ENCODE data around the gene DNM1.

The DNM1 gene

DNA sequence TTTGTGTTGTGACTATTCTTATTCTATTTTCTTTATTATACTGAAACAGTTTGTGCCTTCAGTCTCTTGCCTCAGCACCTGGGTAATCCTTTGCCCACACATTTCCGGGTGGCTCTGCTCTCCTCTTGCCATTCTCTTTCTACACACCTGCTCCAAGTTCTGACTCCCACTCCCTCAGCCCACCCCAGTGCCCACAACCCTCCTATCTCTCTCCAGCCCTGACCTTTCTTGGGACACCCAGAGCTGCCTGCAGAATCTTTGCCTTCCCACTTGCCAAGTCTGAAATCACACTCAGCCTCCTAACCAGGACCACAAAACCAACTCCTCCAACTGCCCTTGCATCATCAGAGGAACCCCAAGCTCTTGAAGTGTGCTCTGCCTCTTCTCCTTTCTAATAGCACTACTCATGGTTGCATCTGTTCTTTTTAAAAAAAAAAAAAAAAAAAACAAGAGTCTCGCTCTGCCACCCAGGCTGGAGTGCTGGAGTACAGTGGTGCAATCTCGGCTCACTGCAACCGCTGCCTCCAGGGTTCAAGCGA lies 77.0 kb downstream of the DNM1 start:
- TF ChIP-seq, protein P1, sequence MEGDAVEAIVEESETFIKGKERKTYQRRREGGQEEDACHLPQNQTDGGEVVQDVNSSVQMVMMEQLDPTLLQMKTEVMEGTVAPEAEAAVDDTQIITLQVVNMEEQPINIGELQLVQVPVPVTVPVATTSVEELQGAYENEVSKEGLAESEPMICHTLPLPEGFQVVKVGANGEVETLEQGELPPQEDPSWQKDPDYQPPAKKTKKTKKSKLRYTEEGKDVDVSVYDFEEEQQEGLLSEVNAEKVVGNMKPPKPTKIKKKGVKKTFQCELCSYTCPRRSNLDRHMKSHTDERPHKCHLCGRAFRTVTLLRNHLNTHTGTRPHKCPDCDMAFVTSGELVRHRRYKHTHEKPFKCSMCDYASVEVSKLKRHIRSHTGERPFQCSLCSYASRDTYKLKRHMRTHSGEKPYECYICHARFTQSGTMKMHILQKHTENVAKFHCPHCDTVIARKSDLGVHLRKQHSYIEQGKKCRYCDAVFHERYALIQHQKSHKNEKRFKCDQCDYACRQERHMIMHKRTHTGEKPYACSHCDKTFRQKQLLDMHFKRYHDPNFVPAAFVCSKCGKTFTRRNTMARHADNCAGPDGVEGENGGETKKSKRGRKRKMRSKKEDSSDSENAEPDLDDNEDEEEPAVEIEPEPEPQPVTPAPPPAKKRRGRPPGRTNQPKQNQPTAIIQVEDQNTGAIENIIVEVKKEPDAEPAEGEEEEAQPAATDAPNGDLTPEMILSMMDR (IDR thresholded peaks at IDR 0.05; ENCODE audit: control insufficient read depth, insufficient read depth, low read depth, low read length, missing control alignments), result no peak
- no peak for DNase-seq (ENCODE audit: low read depth)

DNA sequence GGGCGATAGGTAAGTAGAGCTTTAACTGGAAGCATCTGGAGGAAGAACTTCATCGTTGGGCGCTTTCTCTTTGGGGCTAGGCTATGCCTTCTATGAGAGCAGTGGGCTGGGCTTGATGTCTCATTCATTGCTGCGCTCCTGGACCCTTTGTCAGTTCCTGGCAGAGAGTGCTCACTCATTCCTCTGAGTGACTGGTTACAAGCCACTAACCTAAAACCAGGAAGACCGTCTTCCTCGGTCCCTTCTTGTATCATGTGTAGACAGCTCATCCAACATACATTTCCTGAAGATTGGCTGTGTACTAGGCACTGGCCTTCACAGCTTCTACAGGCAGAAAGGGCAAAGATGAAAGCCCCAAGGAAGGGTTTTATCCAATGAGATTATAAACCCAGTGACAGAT lies 79.3 kb downstream of the DNM1 start:
- H3K4me3 ChIP-seq (ENCODE audit: control insufficient read depth, low read depth, low read length), result no peak overlapping the region
- TF ChIP-seq, protein P1 (IDR thresholded peaks at IDR 0.05; ENCODE audit: control insufficient read depth, insufficient read depth, low read depth, low read length, missing control alignments), result no peak
- no peak for DNase-seq (ENCODE audit: low read depth)

More for the DNA sequence above, 77.0 kb downstream of the DNM1 start:
- no peak overlapping the region for H3K4me3 ChIP-seq (ENCODE audit: control insufficient read depth, low read depth, low read length)

DNA sequence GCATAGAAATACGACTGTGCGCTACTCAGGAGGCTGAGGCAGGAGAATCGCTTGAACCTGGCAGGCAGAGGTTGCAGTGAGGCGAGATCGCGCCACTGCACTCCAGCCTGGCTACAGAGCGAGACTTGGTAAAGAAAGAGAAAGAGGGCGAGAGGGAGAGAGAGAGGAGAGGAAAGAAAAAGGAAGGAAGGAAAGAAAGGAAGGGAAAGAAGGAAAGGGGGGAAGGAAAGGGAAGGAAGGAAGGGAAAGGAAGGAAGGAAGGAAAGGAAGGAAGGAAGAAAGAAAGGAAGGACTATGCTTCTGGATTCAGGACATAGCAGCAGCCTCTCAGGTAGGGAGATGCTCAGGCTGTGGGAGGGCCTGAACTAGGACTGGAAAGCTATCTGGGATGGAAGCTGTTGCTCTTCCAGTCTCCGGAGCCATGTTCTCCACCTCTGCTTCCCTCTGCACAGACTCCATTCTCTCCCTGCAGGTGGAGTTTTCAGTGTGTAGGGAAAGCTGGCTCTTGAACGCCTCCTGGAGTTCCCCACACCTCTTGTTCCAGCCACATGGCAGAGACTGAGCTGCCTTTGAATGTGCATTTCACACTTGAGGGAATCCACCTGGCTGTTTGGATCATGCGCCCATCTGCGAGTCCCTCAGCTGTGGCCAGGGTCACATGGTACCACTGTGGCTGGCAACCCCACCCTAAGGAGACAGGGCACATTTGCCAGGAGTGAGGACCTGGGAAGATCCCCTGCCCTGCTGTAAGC lies 82.0 kb downstream of the DNM1 start:
- no peak overlapping the region for H3K4me3 ChIP-seq (ENCODE audit: control insufficient read depth, low read depth, low read length)
- TF ChIP-seq, protein P1 (IDR thresholded peaks at IDR 0.05; ENCODE audit: control insufficient read depth, insufficient read depth, low read depth, low read length, missing control alignments), result no peak
- DNase-seq (ENCODE audit: low read depth), result no peak

DNA sequence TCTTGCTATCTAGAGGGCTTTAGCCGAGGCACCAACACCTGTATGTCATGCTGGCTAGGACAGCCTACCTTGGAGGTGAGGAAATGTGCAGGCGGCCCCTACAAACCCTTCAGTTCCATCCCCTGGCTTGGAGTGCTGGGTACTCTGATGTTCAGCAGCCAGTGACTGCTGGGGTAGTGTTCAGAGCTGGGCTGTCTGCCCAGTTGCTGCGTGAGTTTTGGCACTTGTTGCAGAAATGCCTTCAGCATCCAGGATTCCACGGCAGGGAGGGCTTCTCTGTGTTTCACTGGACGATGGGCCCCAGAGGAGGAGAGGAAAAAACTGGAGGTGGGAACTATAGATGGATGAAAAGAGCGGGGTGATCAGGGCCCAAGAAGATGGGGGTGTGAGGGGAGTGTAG lies 83.3 kb downstream of the DNM1 start:
- H3K4me3 ChIP-seq (ENCODE audit: control insufficient read depth, low read depth, low read length), result no peak overlapping the region
- TF ChIP-seq, protein P1 (IDR thresholded peaks at IDR 0.05; ENCODE audit: control insufficient read depth, insufficient read depth, low read depth, low read length, missing control alignments), result no peak

DNA sequence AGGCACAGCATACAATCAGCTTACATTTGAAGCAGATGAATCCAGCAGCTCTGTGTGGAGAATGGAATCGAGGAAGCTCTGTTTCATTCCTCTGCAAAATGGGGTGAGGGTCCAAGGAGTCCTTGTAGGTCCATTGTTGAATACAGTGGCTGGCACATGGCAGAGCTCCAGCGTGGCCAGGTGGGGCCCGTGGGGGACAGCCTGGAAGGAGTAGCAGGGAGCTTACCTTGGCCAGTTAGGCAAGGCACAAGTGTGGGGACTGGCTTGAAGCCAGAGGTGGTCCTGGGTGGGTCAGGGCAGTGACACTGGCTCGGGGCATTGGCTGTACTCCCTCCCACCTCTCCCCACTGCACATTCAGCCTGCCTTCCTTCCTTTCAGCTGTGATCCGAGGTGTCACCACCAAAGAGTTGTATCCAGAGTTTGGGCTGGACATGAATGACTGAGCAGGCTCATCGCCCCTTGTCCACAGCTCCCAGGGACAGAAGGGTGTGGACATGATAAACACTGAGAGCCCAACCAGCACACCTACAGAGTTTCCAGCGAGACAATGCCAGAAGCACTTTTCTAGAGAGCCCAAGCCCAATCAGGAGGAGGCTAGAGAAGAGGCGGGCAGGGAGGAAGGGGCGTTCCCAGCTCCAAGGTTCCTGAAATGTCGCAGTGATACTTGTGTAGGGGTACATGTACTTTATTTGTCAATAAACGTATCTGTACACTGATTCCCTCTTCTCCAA lies 85.3 kb downstream of the DNM1 start:
- no peak for DNase-seq (ENCODE audit: low read depth)
- TF ChIP-seq, protein P1 (IDR thresholded peaks at IDR 0.05; ENCODE audit: control insufficient read depth, insufficient read depth, low read depth, low read length, missing control alignments), result no peak
- no peak overlapping the region for H3K4me3 ChIP-seq (ENCODE audit: control insufficient read depth, low read depth, low read length)

More for the DNA sequence above, 83.3 kb downstream of the DNM1 start:
- no peak for DNase-seq (ENCODE audit: low read depth)

DNA sequence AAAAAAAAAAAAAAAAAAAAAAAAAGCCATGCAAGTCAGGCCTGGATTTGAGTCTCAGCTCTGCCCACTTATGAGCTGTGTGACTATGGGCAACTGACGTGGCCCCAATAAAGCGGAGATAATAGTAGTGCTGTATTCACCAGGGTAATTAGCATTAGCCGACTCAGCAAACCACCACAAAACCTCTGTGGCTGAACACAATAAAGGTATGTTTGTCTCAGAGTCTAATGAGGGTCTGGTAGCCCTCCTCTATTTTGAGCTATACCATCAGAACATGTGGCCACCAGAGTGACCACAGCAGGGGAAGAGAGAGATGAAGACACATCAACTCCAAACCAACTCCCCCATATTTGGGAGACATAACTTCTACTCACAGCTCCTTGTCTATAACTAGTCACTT lies 88.8 kb downstream of the DNM1 start:
- TF ChIP-seq, protein P1 (IDR thresholded peaks at IDR 0.05; ENCODE audit: control insufficient read depth, insufficient read depth, low read depth, low read length, missing control alignments), result no peak
- H3K4me3 ChIP-seq (ENCODE audit: control insufficient read depth, low read depth, low read length), result no peak overlapping the region
- DNase-seq (ENCODE audit: low read depth), result no peak
